GM18519 (cell line): ENCODE data around the gene DCN.

ENCODE experiments used
- ATAC-seq: cut with Tn5 transposase; IDR thresholded peaks from one replicate; pipeline ENCODE4 v1.9.1; 2021; ENCODE audit warnings: mild to moderate bottlenecking, moderate library complexity; ENCODE audit not compliant: unreplicated experiment, low FRiP score

DCN gene

DNA sequence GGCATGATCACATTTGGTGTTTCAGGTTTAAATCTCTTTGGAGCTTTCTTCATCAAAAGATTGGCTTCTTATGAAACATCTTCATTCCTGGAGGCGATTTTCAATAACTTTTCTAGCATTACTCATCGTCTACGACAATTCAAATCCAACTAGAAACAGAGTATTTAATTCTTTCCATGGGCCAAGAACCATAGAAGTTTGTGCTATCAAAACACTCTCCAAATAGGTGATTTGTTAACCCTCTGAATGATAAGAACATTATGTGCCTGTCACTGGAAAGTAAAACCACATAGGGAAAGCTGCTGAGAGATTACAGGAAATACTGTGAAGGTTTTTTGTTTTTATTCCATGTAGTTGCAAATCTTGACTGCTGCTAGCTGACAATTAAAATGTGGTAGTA is 6.9 kb upstream of the DCN start:
- no peak for ATAC-seq

DNA sequence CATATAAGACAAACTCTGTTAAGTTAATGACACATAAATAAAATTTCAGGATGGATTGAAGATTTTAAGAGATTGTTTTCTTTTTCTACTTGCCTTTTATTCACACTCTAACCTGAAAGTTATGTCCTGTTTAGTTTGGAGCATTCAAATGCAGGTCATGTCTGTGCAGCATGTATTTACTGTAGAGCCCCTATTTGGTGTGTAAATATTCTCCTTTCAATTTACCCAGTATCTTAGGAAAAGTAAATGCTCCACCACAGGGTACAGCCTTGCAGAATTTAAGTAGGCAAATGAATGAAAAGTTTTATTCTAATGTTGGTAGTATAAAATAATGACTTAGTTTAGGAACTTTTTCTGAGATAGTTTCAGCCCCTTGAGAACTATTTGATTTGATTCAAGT is 6.2 kb upstream of the DCN start:
- no peak for ATAC-seq

DNA sequence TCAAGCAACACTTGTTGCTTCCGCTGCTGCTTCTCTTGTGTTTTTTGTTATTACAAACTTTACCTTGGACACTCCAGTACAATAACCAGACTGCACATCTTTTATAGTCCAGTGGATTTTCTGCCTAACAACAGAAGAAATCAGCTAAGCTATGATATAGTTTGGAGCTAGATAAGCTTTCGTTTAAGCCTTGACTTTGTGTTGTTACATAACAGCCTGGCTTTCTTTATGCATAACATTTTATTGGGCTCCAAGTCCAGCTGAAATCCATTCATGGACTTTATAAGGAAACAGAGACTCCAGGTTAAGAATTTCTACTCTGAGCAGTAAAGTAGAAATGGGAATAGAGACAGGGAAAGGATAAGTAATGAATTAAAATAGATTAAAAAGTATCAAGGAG is 3.5 kb upstream of the DCN start:
- ATAC-seq: no peak

DNA sequence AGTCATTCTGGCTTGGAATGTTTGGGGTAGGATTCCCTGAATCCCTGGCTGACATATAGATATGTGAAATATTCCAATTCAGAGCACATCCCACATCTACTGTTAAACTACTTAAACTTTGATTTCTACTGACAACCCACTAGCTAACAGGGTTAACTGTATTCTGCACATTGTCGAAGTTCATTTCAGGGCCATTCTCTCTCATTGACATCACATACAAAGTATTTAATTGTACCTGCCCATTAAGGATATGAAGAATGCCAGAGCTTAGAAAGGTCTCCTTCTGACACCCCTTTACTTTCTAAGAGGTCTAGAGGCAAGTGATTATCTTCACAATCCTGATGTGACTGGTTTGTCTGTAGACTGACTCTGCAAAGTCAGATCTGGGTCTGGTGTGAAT is 2.8 kb upstream of the DCN start:
- ATAC-seq: no peak

DNA sequence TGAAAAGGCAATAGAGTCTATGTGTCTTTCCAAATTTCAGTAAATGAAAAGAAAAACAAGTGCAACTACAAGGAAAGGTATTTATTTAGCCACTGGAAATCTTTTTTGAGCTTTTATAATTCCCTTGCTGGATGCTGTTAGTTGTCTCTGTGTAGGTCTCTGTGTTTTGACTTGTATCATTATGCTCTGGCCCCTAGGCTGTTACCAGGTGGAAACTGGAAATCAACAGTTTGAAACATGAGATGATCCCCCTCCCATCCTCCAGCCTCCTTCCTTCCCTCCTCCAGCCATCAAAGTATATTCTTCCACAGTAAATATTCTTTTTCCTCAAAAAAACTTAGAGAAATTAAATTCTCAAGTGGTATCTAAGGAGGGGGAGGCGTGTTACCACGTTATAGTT is 934 bp upstream of the DCN start:
- no peak for ATAC-seq

DNA sequence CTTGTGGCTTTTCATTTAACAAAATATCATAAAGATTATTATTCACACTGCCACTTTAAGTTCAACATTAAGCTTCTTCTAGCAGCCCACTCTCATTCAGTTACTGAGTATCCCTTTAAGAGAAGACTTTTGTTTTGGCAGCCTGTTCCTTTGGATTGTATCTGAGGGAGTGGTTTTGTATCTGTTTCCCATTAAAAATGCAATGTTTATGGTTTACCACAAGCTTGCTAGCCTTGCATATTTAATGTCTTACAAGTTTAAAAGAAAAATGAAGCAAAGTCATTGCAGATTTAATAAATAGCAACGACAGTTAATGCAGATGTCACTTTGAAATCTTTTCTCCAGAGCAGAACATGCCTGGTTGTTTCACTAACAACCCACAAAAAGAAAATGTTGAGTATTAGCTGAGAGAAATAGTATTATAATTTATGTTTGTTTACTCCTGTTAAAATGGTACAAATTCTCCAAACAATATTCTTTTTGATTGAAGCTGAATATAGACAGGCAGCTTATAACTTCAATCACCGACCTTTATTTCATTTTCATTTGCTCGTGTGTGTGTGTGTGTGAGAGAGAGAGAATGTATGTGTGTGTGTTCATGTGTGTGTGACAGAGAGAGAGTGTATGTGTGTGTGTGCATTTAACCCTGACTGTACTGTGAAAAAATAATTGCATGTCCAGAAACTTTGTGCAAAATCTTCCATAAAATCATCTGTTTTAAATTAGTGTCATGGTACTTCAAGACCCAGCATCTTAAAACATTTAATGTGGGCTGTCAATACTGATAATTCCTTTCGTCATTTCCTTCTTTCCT is 1.8 kb downstream of the DCN start:
- ATAC-seq: no peak

DNA sequence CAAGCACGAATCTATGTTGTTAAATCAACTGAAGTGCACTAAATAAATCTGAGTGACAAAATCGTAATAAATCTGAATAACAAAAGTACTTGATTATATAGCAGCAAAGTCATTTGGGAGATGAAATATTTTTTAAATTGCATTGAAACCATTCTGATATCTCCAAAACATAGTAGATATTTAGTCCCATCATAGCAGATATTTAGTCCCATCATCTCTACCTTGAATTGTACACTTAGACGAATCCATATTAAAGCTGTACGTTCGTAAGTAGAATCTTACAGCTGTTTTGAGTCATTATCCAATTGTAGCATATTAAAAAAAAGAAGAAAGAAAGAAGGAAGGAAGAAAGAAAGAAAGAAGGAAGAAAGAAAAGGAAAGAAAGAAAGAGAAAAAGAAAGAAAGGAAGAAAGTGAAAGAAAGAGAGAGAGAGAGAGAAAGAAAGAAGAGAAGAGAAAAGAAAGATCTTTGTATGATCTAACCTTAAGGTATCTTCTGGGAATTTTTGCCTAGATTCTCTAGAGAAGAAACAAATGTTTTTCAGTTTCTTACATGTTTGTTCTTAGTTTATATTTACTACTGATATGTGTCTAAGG is 2.6 kb downstream of the DCN start:
- no peak for ATAC-seq

DNA sequence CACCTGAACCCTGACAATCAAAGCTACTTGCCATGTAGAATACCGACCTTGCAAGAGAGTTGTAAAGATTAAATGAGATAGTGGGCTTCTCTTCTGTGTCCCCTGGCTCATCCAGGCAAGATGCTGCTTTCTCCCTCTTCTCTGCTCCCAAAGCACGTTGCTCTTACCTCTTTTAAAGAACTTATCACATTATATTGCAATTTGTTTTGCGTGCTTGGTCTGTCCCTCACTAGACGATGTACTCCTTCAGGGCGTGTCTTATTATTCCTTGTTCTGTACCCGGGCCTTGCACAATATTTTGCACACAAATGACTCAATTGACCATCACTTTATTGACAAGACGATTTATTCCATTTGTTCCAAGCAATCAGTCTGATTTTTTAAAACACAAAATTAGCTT is 3.3 kb downstream of the DCN start:
- no peak for ATAC-seq

DNA sequence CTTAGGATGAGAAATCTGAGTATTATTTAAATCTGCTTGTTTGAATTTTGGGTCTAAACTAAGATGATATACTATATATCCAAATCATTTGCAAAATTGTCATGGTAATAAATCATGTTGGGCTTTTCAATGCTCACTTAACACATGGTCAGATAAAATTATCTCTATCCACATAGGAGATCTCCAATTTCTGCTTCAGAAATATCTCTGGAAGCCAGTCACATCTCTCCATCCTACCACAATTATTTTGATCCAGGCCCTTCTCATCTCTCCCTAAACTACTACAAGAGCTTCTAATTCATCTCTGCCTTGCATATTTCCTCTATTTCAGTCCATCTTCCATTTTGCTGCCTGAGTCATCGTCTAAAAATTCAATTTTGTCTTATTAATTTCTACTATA is 3.8 kb downstream of the DCN start:
- ATAC-seq: no peak

DNA sequence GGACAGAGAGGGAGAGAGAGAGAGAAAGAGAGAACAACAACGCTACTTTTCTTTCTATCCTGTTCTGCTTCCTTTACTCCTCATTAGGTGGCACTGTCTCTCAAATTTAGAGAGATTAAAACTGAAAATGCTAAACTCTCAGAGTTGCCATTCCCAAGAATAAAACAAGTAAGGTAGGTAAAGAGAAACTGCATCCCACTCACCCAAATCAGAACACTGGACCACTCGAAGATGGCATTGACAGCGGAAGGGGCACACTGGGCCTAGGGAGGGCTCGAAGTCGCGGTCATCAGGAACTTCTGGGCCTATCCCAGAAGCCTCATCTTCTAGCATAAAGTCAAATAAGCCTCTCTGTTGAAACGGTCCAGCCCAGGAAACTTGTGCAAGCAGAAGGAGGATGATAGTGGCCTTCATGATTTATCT is 4.5 kb downstream of the DCN start:
- no peak for ATAC-seq

DNA sequence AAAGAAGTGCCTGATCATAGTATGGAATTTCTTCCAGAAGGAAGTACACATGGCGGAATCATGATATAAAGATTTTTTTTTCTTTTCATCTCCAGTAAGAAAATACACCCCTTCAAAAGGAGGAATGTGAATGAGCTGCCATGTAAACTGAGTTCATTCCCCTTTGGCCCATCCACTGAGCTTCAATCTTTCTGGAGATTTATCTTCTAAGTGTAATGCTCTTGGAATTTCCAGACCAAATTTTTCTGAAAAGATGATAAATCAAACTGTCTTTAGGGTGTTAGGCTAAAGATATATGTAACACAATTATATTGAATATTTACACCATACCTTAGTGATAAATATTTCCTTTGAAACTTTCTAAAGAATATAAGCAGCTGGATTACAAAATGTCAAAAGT is 5.2 kb downstream of the DCN start:
- ATAC-seq: no peak

DNA sequence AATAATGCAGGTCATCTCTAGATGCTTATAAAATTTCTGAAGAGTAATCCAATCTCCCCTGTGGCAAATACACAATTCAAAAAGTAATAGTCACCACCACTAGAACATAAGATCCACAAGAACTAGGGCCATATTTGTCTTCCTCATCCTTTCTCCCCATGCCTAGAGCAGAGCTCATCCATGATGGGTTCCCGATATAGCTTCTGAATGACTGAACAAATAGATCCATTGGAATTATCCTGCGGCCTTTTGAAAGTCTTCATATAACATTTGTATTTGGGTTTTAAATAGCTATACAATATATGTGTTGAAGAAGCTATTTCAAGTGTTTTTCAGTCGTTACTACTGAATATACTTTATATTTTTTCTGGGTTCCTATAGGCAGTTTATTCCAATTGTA is 5.7 kb downstream of the DCN start:
- no peak for ATAC-seq

DNA sequence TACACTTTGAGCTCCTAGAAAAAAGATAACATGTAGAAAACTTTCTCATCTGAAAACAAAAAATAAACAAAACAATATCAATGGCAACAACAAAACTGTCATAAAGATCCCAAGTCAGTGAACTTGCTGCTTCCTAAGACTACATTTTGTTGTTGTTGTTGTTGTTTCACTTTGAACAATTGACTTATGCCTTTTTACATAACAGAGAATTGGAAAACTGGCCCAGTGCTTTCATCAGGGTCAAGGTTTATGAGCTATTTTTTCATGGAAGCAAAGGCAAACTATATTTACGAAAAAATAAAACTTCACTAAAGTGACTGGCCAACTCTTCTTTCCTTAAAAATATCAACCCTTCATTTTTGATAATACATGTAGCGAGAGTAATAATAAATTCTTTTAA is 6.3 kb downstream of the DCN start:
- no peak for ATAC-seq

DNA sequence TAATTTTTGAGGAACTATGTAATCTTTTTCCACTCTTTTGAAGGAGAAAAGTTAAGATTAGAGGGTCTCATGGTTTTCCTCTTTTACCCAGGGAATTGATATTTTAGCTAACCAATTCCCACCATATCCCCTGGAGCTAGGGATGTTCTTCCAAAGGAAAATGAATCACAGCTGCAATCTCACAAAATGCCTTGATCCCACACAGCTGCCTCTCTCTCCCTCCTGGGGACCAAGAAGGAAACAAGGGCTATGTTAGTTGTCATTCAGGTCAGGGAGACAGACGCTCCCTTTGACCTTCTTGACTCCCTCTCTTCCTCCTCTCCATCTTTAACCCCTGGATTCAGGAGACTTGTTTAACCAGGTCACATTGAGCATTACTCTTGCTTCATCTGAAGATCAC is 9.5 kb downstream of the DCN start:
- no peak for ATAC-seq

DNA sequence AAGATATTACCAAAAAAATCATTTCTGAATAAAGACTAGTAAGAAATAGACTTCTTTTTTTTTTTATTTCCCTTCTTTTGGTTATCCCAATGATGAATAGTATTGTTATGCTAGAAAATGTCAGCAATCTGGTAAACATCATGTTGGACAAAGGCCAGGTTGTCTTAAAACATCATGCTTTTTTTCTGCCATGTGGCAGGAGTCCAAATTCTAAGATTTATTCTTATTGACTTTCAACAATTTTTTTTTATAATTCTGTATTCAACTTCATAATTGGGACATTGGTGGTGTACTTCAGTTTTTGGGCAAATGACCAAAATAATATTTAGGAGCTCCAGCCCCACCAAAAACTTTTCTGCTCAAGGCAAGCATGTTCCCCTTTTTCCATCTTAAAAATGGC is 10.5 kb downstream of the DCN start:
- no peak for ATAC-seq

DNA sequence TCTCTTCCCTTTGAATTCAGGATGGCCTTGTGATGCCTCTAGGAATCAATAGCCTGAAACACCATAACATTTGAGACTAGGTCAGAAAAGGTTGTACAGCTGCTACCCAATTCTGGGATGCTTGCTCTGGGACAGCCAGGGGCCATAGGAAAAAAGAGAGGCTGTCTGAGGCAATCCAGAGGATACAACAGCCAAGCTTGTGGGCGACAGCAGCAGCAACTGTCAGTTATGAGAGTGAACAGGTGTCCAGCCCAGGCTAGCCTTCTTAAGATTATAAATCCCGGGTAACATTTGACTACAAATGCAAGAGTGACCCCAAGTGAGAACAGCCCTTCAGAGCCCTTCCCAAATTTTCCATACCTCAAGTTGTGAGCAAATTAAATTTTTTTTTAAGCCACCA is 11.1 kb downstream of the DCN start:
- no peak for ATAC-seq

DNA sequence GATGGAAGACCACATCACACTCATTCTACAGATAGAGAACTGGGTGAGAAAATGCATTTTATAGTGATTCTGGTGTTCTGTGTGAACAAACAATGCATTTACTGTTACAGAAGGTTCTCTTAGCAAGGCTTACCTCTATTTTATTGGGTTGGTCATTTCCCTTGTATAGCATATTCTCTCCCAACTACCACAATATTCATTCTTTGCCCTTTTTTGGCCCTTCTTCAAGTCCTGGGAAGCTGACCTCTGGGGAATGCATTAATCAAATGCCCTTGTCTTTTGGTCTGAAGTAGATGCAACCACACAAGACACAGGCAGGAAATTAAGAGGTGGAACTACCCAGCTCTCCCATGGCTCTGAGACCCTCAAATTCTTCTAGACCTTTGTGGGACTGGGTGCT is 19.5 kb downstream of the DCN start:
- no peak for ATAC-seq

DNA sequence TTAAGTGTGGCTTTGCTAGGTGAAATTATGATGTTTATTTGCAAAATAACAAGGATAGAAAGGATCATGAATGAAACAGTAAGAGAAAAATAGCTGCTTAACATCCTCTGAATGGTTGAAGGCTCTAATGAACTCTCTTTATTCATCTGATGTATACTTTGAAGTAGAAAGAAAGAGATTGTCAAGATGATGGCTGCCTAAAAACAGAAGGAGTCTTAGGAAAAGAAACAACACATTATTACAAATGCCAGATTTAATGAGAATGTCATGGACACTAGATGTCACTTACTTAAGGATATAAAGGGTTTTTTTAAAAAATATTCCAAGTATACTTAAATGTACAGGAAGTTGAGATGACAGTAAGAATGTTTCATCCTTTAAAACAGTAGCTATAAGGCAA is 21.6 kb downstream of the DCN start:
- no peak for ATAC-seq

DNA sequence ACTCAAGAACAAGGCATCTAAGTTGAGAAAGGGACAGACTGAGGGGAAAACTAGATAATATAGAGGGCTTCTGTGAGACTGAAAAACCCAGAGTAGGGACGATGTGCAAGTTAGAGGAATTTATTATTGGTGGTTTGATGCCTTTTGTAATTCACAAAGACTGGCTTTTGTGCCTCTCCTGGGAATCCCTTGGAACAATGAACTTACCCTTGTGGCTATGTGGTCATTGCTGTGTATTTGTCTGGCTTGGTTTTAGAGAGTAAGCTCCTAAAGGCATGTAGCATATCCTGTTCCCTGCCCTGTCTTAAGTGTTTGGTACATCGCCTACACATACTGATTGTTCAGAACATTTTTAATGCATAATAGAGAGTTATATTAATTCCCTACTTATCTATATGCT is 26.6 kb downstream of the DCN start:
- ATAC-seq: no peak

DNA sequence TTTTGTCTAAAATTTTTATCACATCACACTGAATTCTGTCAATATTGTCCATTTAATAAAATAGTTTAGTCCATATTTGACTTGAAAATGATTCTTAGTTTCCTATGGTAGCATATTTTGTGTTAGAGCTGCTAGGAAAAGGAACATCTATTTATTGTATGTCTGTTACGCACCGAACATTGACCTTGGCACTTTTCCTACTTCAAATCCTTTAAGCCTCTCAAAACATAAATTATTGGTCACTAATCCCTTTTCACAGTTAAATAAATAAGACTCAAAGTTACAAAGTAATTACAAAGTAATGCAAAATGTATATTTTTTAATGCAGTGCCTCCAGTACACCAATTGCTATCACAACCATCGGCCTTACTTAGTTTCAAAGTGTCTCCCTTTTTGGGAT is 28.5 kb downstream of the DCN start:
- no peak for ATAC-seq

DNA sequence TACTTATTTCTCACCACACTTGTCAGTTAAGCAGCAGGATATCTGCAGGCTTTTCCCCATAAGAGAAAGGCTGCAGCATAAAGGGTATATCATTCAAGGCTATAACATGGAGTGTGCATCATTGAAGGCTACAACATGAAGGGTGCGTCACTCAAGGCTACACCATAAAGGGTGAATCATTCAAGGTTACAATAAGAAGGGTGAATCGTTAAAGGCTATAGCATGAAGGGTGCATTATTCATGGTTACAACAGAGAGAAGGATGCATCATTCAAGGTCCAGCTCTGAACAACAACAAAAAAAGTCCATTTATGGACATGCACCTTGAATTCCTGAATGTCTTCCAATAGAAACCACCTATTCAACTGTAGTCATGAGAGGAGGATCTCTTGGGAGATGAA is 38.6 kb downstream of the DCN start:
- no peak for ATAC-seq

DNA sequence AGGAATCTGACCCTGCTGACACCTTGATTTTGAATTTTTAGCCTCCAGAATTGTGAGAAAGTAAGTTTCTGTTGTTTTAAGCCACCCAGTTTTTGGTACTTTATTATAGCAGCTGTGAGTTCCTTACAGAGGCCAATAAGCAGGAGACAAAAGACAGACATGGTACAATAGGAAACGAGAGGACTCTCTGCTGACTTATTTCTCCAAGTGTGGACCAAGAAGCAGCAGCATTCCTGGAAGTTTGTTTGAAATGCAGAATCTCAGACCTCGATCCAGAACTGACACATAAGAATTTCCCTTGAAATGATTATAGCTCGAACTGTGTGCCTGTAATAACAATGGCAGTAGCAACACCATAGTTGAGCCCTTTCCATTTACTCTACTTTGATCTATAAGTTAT is 39.4 kb downstream of the DCN start:
- ATAC-seq: no peak

DNA sequence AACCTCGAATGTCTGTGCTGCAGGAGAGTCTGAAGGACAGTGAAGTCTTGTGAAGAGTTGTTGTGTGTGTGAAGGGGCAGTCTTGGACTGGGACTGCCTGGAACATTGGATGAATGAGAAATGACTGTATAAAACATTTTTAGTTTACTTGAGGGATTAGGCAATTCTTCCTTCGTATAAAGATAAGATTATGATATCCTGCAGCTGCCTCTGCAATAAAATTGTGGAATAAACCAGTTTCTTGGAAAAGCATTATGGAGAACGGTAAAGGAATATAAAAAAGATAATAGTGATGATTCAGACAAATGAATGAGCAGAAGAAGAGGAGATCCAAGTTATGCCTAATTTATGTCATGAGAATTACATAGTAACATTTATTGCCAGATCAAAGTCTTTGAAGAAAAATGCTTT is 40.4 kb downstream of the DCN start:
- no peak for ATAC-seq
